WTC11 (cell line): Measurements from ENCODE around the gene TAF3. TPM values are rescaled to one million over a fixed set of nuclear protein-coding genes. Genes with fewer than 3 reads are reported as not detected.

Experiments
- ATAC-seq: fragments of 200-7000 bp; cut with Tn5 transposase; 2 replicates; pipeline ENCODE4 v1.10.0; 2021; ENCODE audit warnings: mild to moderate bottlenecking, moderate library complexity
- CTCF ChIA-PET: fragments of 300-600 bp; sonication (Branson Sonifier 250); formaldehyde crosslinking; loops from one replicate; lab custom pipeline; 2021; ENCODE audit warnings: antibody characterized with exemption; lab: Charles Lee
- POLR2A ChIA-PET: fragments of 350-600 bp; sonication (Branson Sonifier 250); formaldehyde crosslinking; loops from one replicate; lab custom pipeline; 2021; ENCODE audit warnings: antibody characterized with exemption; lab: Charles Lee
- DNase-seq: peaks from one replicate; pipeline ENCODE4 v3.0.0; 2021; ENCODE audit warnings: low spot score
- H3K27ac Mint-ChIP-seq: 2 replicates; pipeline ENCODE4 v1.8.0; 2021; ENCODE audit warnings: mixed read lengths
- H3K27me3 Mint-ChIP-seq: 2 replicates; pipeline ENCODE4 v1.8.0; 2021; ENCODE audit warnings: low read depth, mild to moderate bottlenecking, moderate library complexity, mixed read lengths
- H3K36me3 Mint-ChIP-seq: 2 replicates; pipeline ENCODE4 v1.8.0; 2021; ENCODE audit warnings: mixed read lengths
- H3K4me1 Mint-ChIP-seq: 2 replicates; pipeline ENCODE4 v1.8.0; 2022; ENCODE audit warnings: mixed read lengths
- H3K4me3 Mint-ChIP-seq: 2 replicates; pipeline ENCODE4 v1.8.0; 2021; ENCODE audit warnings: mild to moderate bottlenecking, moderate library complexity, mixed read lengths
- H3K9me3 Mint-ChIP-seq: 2 replicates; pipeline ENCODE4 v1.8.0; 2021; ENCODE audit warnings: mixed read lengths
- AFF4 ChIP-seq: sonication (generic); formaldehyde crosslinking; IDR thresholded peaks from 2 replicates; pipeline ENCODE4 v1.8.1; 2023; ENCODE audit warnings: mild to moderate bottlenecking, missing genetic modification reagents, borderline replicate concordance
- AR ChIP-seq: fragments of 250-450 bp; sonication (Bioruptor Pico); IDR thresholded peaks from 2 replicates; pipeline ENCODE4 v1.9.0; 2021; ENCODE audit warnings: mild to moderate bottlenecking
- ATF2 ChIP-seq: sonication (generic); formaldehyde crosslinking; IDR thresholded peaks from 2 replicates; pipeline ENCODE4 v1.8.1; 2022; ENCODE audit warnings: low read depth, missing genetic modification reagents, borderline replicate concordance
- E2F5 ChIP-seq: sonication (generic); formaldehyde crosslinking; IDR thresholded peaks from 2 replicates; pipeline ENCODE4 v1.8.1; 2022; ENCODE audit warnings: mild to moderate bottlenecking, moderate library complexity, missing genetic modification reagents
- EMX1 ChIP-seq: fragments of 250-450 bp; sonication (Bioruptor Pico); IDR thresholded peaks from 2 replicates; pipeline ENCODE4 v1.8.0; 2021; ENCODE audit warnings: mild to moderate bottlenecking
- ETV6 ChIP-seq: sonication (generic); formaldehyde crosslinking; IDR thresholded peaks from 2 replicates; pipeline ENCODE4 v1.8.1; 2022; ENCODE audit warnings: mild to moderate bottlenecking, missing genetic modification reagents
- FOXJ3 ChIP-seq: sonication (generic); formaldehyde crosslinking; IDR thresholded peaks from 2 replicates; pipeline ENCODE4 v1.9.0; 2021; ENCODE audit warnings: missing genetic modification reagents, mild to moderate bottlenecking, borderline replicate concordance
- JUN ChIP-seq: sonication (generic); formaldehyde crosslinking; IDR thresholded peaks from 2 replicates; pipeline ENCODE4 v1.8.0; 2023; ENCODE audit warnings: mild to moderate bottlenecking, missing genetic modification reagents
- PRRX2 ChIP-seq: fragments of 250-450 bp; sonication (Bioruptor Pico); IDR thresholded peaks from 2 replicates; pipeline ENCODE4 v1.8.0; 2021; ENCODE audit warnings: mild to moderate bottlenecking
- SOX15 ChIP-seq: fragments of 250-450 bp; sonication (Bioruptor Pico); IDR thresholded peaks from 2 replicates; pipeline ENCODE4 v1.9.0; 2021; ENCODE audit warnings: mild to moderate bottlenecking
- TEAD1 ChIP-seq: sonication (generic); formaldehyde crosslinking; IDR thresholded peaks from 2 replicates; pipeline ENCODE4 v1.8.0; 2022; ENCODE audit warnings: mild to moderate bottlenecking, missing genetic modification reagents
- TEAD4 ChIP-seq: sonication (generic); formaldehyde crosslinking; IDR thresholded peaks from 2 replicates; pipeline ENCODE4 v1.8.0; 2022; ENCODE audit warnings: mild to moderate bottlenecking, missing genetic modification reagents
- ZNF671 ChIP-seq: fragments of 250-450 bp; sonication (Bioruptor Pico); IDR thresholded peaks from 2 replicates; pipeline ENCODE4 v1.8.0; 2021; ENCODE audit warnings: mild to moderate bottlenecking
- total RNA-seq: library from RNA; stranded (reverse); gene quantifications from 3 replicates; pipeline ENCODE4 v1.2.3, GENCODE V29; 2021
- TF ChIP-seq, protein P1 (sequence below): sonication (generic); formaldehyde crosslinking; IDR thresholded peaks from 2 replicates; pipeline ENCODE4 v1.8.0; 2023; ENCODE audit warnings: mild to moderate bottlenecking, missing genetic modification reagents
- TF ChIP-seq, protein P2 (sequence below): sonication (generic); formaldehyde crosslinking; IDR thresholded peaks from 2 replicates; pipeline ENCODE4 v1.8.1; 2023; ENCODE audit warnings: mild to moderate bottlenecking, missing genetic modification reagents
- TF ChIP-seq, protein P3 (sequence below): sonication (generic); formaldehyde crosslinking; IDR thresholded peaks from 2 replicates; pipeline ENCODE4 v1.8.1; 2023; ENCODE audit warnings: mild to moderate bottlenecking, missing genetic modification reagents, moderate library complexity
- TF ChIP-seq, protein P4 (sequence below): sonication (generic); formaldehyde crosslinking; IDR thresholded peaks from 2 replicates; pipeline ENCODE4 v1.8.1; 2022; ENCODE audit warnings: low read depth, mild to moderate bottlenecking, moderate library complexity, missing genetic modification reagents, borderline replicate concordance
- TF ChIP-seq, protein P5 (sequence below): sonication (generic); formaldehyde crosslinking; IDR thresholded peaks from 2 replicates; pipeline ENCODE4 v1.8.0; 2022; ENCODE audit warnings: mild to moderate bottlenecking, missing genetic modification reagents

Gene TAF3
- total RNA-seq, 1 experiment from 2014 or later: 8.9 TPM

DNA sequence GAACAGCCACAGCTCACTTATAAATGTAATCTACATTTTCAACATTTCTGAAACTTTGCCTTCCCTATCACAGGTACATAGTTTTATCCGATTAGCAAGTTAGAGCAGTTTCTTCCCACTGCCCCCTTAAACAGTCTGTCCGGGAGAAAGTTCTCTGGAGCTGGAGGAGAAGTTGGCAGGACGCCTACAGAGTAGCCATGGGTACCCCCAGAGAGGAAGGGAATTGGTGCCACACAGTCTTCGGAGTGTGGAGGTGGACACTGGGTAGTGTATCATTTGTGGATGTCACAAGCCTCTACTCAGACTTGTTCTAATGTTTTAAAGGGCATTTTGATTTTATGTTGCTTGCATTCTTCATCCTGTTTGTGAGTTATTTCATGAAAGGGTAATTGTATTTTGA, 39.0 kb downstream of the TAF3 start:
- Mint-ChIP-seq H3K27ac (no peak overlapping the region; the same call in 1 of the 2 replicates), H3K27me3 (peaks cover 4% of the 10 kb centered on the region; the same call in 1 of the 2 replicates), H3K4me3 (no peak overlapping the region)

More for the DNA sequence above, 39.0 kb downstream of the TAF3 start:
- ChIA-PET POLR2A (interaction anchor here (0.7 kb wide), 1 partner anchor 167 kb away, joined by 4 read pairs; no protein-coding TSS in a partner anchor), CTCF (no interaction called here)
- Mint-ChIP-seq H3K36me3 (peaks cover 21% of the 10 kb centered on the region), H3K9me3 (peaks cover 16% of the 10 kb centered on the region), H3K4me1 (peaks cover 24% of the 10 kb centered on the region)
- TF ChIP-seq ETV6: no peak
- no peak for TF ChIP-seq AR
- TF ChIP-seq EMX1 (CRISPR knock-in tag): no peak
- TF ChIP-seq ATF2 (CRISPR knock-in tag): no peak
- TF ChIP-seq, protein P1, sequence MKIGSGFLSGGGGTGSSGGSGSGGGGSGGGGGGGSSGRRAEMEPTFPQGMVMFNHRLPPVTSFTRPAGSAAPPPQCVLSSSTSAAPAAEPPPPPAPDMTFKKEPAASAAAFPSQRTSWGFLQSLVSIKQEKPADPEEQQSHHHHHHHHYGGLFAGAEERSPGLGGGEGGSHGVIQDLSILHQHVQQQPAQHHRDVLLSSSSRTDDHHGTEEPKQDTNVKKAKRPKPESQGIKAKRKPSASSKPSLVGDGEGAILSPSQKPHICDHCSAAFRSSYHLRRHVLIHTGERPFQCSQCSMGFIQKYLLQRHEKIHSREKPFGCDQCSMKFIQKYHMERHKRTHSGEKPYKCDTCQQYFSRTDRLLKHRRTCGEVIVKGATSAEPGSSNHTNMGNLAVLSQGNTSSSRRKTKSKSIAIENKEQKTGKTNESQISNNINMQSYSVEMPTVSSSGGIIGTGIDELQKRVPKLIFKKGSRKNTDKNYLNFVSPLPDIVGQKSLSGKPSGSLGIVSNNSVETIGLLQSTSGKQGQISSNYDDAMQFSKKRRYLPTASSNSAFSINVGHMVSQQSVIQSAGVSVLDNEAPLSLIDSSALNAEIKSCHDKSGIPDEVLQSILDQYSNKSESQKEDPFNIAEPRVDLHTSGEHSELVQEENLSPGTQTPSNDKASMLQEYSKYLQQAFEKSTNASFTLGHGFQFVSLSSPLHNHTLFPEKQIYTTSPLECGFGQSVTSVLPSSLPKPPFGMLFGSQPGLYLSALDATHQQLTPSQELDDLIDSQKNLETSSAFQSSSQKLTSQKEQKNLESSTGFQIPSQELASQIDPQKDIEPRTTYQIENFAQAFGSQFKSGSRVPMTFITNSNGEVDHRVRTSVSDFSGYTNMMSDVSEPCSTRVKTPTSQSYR (CRISPR knock-in tag): no peak
- TF ChIP-seq SOX15 (CRISPR knock-in tag): no peak
- no peak for TF ChIP-seq TEAD1 (CRISPR knock-in tag)
- TF ChIP-seq, protein P2, sequence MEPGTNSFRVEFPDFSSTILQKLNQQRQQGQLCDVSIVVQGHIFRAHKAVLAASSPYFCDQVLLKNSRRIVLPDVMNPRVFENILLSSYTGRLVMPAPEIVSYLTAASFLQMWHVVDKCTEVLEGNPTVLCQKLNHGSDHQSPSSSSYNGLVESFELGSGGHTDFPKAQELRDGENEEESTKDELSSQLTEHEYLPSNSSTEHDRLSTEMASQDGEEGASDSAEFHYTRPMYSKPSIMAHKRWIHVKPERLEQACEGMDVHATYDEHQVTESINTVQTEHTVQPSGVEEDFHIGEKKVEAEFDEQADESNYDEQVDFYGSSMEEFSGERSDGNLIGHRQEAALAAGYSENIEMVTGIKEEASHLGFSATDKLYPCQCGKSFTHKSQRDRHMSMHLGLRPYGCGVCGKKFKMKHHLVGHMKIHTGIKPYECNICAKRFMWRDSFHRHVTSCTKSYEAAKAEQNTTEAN (CRISPR knock-in tag): no peak
- TF ChIP-seq E2F5: no peak
- no peak for TF ChIP-seq FOXJ3 (CRISPR knock-in tag)
- no peak for TF ChIP-seq PRRX2
- no peak for TF ChIP-seq TEAD4
- TF ChIP-seq, protein P3, sequence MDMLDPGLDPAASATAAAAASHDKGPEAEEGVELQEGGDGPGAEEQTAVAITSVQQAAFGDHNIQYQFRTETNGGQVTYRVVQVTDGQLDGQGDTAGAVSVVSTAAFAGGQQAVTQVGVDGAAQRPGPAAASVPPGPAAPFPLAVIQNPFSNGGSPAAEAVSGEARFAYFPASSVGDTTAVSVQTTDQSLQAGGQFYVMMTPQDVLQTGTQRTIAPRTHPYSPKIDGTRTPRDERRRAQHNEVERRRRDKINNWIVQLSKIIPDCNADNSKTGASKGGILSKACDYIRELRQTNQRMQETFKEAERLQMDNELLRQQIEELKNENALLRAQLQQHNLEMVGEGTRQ (CRISPR knock-in tag): no peak
- TF ChIP-seq, protein P4, sequence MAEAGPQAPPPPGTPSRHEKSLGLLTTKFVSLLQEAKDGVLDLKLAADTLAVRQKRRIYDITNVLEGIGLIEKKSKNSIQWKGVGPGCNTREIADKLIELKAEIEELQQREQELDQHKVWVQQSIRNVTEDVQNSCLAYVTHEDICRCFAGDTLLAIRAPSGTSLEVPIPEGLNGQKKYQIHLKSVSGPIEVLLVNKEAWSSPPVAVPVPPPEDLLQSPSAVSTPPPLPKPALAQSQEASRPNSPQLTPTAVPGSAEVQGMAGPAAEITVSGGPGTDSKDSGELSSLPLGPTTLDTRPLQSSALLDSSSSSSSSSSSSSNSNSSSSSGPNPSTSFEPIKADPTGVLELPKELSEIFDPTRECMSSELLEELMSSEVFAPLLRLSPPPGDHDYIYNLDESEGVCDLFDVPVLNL: no peak
- TF ChIP-seq AFF4 (CRISPR knock-in tag): no peak
- no peak for TF ChIP-seq JUN (CRISPR knock-in tag)
- no peak for TF ChIP-seq ZNF671 (CRISPR knock-in tag)
- TF ChIP-seq, protein P5, sequence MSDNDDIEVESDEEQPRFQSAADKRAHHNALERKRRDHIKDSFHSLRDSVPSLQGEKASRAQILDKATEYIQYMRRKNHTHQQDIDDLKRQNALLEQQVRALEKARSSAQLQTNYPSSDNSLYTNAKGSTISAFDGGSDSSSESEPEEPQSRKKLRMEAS (CRISPR knock-in tag): no peak
- no peak for DNase-seq
- no peak for ATAC-seq
